ENCODE data around the gene CHTF18. TPM values are rescaled to one million over a fixed set of nuclear protein-coding genes. Genes with fewer than 3 reads are reported as not detected.
A peak's percentile ranks its signal among the peaks of the same experiment; 100 is the strongest.

The CHTF18 gene
- polyA plus RNA-seq, 4 donors, result 5.6 to 24.6 (median 13.5) TPM

DNA sequence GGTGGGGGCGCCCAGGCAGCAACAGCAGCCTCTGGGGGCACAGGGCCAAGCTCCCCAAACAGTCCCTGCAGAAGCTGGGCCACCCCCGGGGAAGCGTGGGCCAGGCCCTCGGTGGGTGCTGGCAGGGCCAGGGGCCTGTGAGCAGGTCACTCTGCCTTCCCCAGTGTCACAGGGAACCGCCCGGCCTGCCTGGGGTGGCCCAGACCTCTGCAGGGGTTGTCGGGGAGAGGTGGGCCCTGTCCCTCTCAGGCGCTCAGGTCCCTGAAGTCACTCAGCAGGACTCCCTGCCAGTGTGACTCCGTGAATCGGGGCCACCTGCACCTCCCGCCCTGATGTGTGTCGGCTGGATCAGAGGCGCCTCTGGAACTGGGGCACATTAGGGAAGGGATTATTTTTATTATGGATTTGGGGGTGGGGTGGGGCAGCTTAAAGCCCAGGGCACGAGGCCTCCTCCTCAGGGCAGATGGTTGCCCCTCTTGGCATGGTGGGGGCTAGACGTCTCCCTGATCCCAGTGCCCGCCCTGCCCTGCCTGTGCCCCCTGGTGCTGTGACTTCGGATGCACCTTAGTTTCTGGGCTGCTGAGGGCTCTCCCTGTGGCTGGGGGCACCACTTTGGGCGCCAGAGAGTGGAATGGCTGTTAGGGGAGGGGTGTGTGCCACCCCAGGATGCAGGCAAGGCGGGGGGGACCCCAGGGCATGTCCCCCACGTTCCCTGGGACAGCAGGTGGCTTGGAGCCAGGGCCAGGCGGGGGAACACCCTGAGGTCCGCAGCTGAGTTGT is 13.4 kb downstream of the CHTF18 start:
- DNase-seq, result no peak
- H3K36me3 ChIP-seq (ENCODE audit: control insufficient read depth in 3 of 3, insufficient read depth in 2 of 3, low read depth in 1 of 3, low read length in 3 of 3), result peaks cover 0 to 13% (median 0%) of the 10 kb centered on the region in 3 donors
- no peak overlapping the region for H3K27ac ChIP-seq (ENCODE audit: low read depth in 1 of 3, low read length in 2 of 3)
- FAIRE-seq, result no peak
- no peak overlapping the region for H3K4me3 ChIP-seq (ENCODE audit: low read depth in 1 of 3, low read length in 3 of 3)
- 23 to 51% (median 35%) methylated on average over 20 to 22 of the region's 22 CpGs for WGBS, 3 donors
- H3K27me3 ChIP-seq (ENCODE audit: control insufficient read depth in 3 of 3, insufficient read depth in 3 of 3, low read length in 3 of 3), result peaks cover 5 to 59% (median 27%) of the 10 kb centered on the region in 3 donors
- peaks cover 0 to 4% of the 10 kb centered on the region in 2 donors for H3K9me3 ChIP-seq (ENCODE audit: control insufficient read depth in 2 of 2, insufficient read depth in 1 of 2, low read depth in 1 of 2, low read length in 1 of 2)
- no peaks in the 10 kb centered on the region for H3K4me1 ChIP-seq (ENCODE audit: control insufficient read depth in 3 of 3, insufficient read depth in 2 of 3, low read depth in 1 of 3, low read length in 2 of 3)

DNA sequence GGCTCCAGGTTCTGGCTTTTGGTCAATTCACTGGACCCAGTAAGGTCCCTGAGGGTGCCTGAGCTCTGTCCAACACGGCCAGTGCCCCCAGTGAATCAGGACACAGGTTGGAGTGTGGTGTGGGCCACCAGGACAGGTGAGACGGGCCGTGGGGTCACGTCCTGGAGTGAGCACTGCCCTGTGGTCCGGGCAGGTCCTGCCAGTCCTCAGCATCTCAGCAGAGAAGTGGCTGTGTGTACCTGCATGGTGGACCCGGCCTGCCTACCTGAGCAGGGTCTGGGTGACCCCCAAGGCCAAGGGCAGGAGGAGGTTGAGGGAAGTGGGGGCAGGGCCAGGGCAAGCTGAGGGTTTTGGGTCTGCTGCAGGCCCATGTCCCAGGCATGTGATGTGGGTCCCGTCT is 14.0 kb downstream of the CHTF18 start:
- Histone ChIP-seq H3K36me3 (ENCODE audit: control insufficient read depth in 3 of 3, insufficient read depth in 2 of 3, low read depth in 1 of 3, low read length in 3 of 3) (peaks cover 0 to 9% (median 0%) of the 10 kb centered on the region in 3 donors), H3K27me3 (ENCODE audit: control insufficient read depth in 3 of 3, insufficient read depth in 3 of 3, low read length in 3 of 3) (peaks cover 5 to 59% (median 27%) of the 10 kb centered on the region in 3 donors), H3K9me3 (ENCODE audit: control insufficient read depth in 2 of 2, insufficient read depth in 1 of 2, low read depth in 1 of 2, low read length in 1 of 2) (peaks cover 0 to 4% of the 10 kb centered on the region in 2 donors), H3K27ac (ENCODE audit: low read depth in 1 of 3, low read length in 2 of 3) (no peak overlapping the region), H3K4me1 (ENCODE audit: control insufficient read depth in 3 of 3, insufficient read depth in 2 of 3, low read depth in 1 of 3, low read length in 2 of 3) (no peaks in the 10 kb centered on the region), H3K4me3 (ENCODE audit: low read depth in 1 of 3, low read length in 3 of 3) (no peak overlapping the region)
- no peak for FAIRE-seq
- WGBS, 3 donors, result 58 to 77% (median 64%) methylated on average over 7 of the region's 7 CpGs
- no peak for DNase-seq

DNA sequence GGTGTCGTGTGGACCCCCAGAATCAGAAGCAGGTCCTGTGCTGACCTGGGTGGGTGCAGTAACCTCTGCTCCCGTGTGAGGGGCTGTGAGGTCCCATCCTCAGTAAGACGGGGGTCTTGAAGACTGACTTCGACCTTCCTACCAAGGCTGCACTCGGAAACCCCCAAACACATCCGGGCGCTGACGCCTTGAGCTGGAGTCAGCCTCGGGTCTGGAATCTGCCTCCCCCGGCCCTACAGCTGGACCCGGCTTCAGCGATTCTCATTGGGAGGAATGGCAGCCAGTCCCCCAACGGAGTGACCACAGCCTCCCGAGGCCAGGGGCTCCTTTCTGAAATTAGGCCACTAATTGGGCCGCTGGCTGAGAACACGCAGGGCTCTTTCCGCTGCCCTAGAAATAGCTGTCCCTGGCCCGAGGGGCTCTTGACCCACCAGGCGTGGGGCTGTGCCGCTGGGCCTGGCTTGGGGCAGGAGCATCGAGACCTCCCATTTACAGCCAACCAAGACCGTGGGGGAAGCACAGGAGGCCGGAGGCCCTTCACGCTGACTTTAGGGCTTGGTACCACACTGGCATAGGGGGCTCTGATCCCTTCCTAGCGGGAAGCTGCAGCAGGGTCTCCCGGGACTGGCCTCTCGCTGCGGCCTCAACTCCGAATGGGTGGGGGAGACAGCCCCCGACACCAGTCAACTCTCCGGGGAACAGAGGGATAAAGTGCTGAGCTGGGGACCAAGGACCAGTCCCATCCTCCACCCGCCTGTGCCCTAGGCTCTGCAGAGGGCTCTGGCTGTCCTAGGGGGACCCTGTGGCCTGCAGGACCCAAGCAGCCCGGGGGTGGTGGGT is 14.7 kb downstream of the CHTF18 start:
- DNase-seq (no peak), FAIRE-seq (no peak)
- peaks cover 0 to 3% (median 0%) of the 10 kb centered on the region in 3 donors for H3K36me3 ChIP-seq (ENCODE audit: control insufficient read depth in 3 of 3, insufficient read depth in 2 of 3, low read depth in 1 of 3, low read length in 3 of 3)
- peaks cover 5 to 59% (median 27%) of the 10 kb centered on the region in 3 donors for H3K27me3 ChIP-seq (ENCODE audit: control insufficient read depth in 3 of 3, insufficient read depth in 3 of 3, low read length in 3 of 3)
- WGBS, 3 donors, result 71 to 74% (median 73%) methylated on average over 32 to 33 of the region's 33 CpGs
- H3K27ac ChIP-seq (ENCODE audit: low read depth in 1 of 3, low read length in 2 of 3), result no peak overlapping the region
- no peaks in the 10 kb centered on the region for H3K9me3 ChIP-seq (ENCODE audit: control insufficient read depth in 2 of 2, insufficient read depth in 1 of 2, low read depth in 1 of 2, low read length in 1 of 2)
- H3K4me1 ChIP-seq (ENCODE audit: control insufficient read depth in 3 of 3, insufficient read depth in 2 of 3, low read depth in 1 of 3, low read length in 2 of 3), result no peaks in the 10 kb centered on the region
- H3K4me3 ChIP-seq (ENCODE audit: low read depth in 1 of 3, low read length in 3 of 3), result no peak overlapping the region

GRCh38 chr16:803754-804080 is 15.3 kb downstream of the CHTF18 start:
- FAIRE-seq (no peak), DNase-seq (no peak)
- 34 to 48% (median 35%) methylated on average over 8 of the region's 8 CpGs for WGBS, 3 donors
- Histone ChIP-seq H3K4me3 (ENCODE audit: low read depth in 1 of 3, low read length in 3 of 3) (no peak overlapping the region), H3K27me3 (ENCODE audit: control insufficient read depth in 3 of 3, insufficient read depth in 3 of 3, low read length in 3 of 3) (peaks cover 5 to 59% (median 25%) of the 10 kb centered on the region in 3 donors), H3K4me1 (ENCODE audit: control insufficient read depth in 3 of 3, insufficient read depth in 2 of 3, low read depth in 1 of 3, low read length in 2 of 3) (peaks cover 0 to 4% (median 0%) of the 10 kb centered on the region in 3 donors), H3K36me3 (ENCODE audit: control insufficient read depth in 3 of 3, insufficient read depth in 2 of 3, low read depth in 1 of 3, low read length in 3 of 3) (peaks cover 0 to 3% (median 0%) of the 10 kb centered on the region in 3 donors), H3K9me3 (ENCODE audit: control insufficient read depth in 2 of 2, insufficient read depth in 1 of 2, low read depth in 1 of 2, low read length in 1 of 2) (peaks cover 0 to 4% of the 10 kb centered on the region in 2 donors), H3K27ac (ENCODE audit: low read depth in 1 of 3, low read length in 2 of 3) (no peak overlapping the region)

DNA sequence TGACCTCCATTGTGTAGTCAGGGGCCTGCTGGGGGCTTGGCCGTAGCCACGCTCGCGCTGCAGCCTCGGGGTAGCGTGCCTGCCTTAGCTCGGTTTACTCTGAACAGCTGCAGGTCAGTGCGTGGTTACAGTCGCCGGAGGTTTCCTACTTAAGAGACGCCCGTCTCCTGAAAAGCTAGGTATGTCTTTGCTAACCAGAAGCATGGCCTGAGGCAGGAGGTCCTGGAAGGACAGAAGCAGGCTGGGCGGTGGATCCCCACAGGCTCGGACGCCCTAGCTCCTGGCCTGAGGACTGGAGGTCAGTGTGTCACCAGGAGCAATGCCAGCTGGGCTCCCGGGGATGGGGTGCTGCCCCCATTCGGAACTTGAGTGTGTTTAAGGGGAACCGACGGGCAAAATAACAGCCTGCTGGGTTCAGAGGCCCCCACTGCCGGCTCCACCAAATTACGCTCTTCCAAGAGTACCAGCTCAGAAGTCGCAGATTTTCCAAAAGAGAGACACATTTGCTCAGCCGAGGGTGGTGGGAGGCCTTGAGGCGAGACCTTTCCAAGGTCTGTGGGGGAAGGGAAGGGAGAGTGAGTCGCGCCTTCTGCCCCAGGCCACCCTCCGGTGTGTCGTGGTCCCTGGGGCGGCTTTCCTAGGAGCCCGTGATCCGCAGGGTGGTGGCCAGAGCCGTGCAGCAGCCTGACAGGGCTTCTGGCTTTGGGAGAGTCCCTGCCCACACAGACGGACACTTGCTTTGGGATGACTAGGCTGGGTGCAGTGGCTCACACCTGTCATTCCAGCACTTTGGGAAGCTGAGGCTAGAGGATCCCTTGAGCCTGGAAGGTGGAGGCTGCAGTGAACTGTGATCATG is 16.0 kb downstream of the CHTF18 start:
- H3K36me3 ChIP-seq (ENCODE audit: control insufficient read depth in 3 of 3, insufficient read depth in 2 of 3, low read depth in 1 of 3, low read length in 3 of 3), result peaks cover 0 to 3% (median 0%) of the 10 kb centered on the region in 3 donors
- FAIRE-seq, result no peak
- peaks cover 5 to 56% (median 19%) of the 10 kb centered on the region in 3 donors for H3K27me3 ChIP-seq (ENCODE audit: control insufficient read depth in 3 of 3, insufficient read depth in 3 of 3, low read length in 3 of 3)
- WGBS, 3 donors, result 44 to 55% (median 54%) methylated on average over 33 of the region's 33 CpGs
- no peak for DNase-seq
- H3K27ac ChIP-seq (ENCODE audit: low read depth in 1 of 3, low read length in 2 of 3), result no peak overlapping the region
- H3K4me1 ChIP-seq (ENCODE audit: control insufficient read depth in 3 of 3, insufficient read depth in 2 of 3, low read depth in 1 of 3, low read length in 2 of 3), result peaks cover 0 to 4% (median 0%) of the 10 kb centered on the region in 3 donors
- no peak overlapping the region for H3K4me3 ChIP-seq (ENCODE audit: low read depth in 1 of 3, low read length in 3 of 3)
- H3K9me3 ChIP-seq (ENCODE audit: control insufficient read depth in 2 of 2, insufficient read depth in 1 of 2, low read depth in 1 of 2, low read length in 1 of 2), result peaks cover 0 to 10% of the 10 kb centered on the region in 2 donors

GRCh38 chr16:805474-805873 is 17.1 kb downstream of the CHTF18 start:
- FAIRE-seq, result no peak
- 69 to 77% (median 72%) methylated on average over 17 of the region's 17 CpGs for WGBS, 3 donors
- H3K27ac ChIP-seq (ENCODE audit: low read depth in 1 of 3, low read length in 2 of 3), result no peak overlapping the region
- H3K4me1 ChIP-seq (ENCODE audit: control insufficient read depth in 3 of 3, insufficient read depth in 2 of 3, low read depth in 1 of 3, low read length in 2 of 3), result peaks cover 0 to 4% (median 0%) of the 10 kb centered on the region in 3 donors
- DNase-seq, result no peak
- H3K27me3 ChIP-seq (ENCODE audit: control insufficient read depth in 3 of 3, insufficient read depth in 3 of 3, low read length in 3 of 3), result peaks cover 5 to 46% (median 17%) of the 10 kb centered on the region in 3 donors
- no peak overlapping the region for H3K4me3 ChIP-seq (ENCODE audit: low read depth in 1 of 3, low read length in 3 of 3)
- H3K9me3 ChIP-seq (ENCODE audit: control insufficient read depth in 2 of 2, insufficient read depth in 1 of 2, low read depth in 1 of 2, low read length in 1 of 2), result peaks cover 0 to 12% of the 10 kb centered on the region in 2 donors
- H3K36me3 ChIP-seq (ENCODE audit: control insufficient read depth in 3 of 3, insufficient read depth in 2 of 3, low read depth in 1 of 3, low read length in 3 of 3), result peaks cover 0 to 3% (median 0%) of the 10 kb centered on the region in 3 donors

GRCh38 chr16:807347-808084 is 19.1 kb downstream of the CHTF18 start:
- no peak for FAIRE-seq

More at GRCh38 chr16:807347-808084, 19.1 kb downstream of the CHTF18 start:
- Histone ChIP-seq H3K9me3 (ENCODE audit: control insufficient read depth in 2 of 2, insufficient read depth in 1 of 2, low read depth in 1 of 2, low read length in 1 of 2) (peaks cover 0 to 21% of the 10 kb centered on the region in 2 donors), H3K27ac (ENCODE audit: low read depth in 1 of 3, low read length in 2 of 3) (peak overlapping the region; percentile 57 to 96 (median 93)), H3K36me3 (ENCODE audit: control insufficient read depth in 3 of 3, insufficient read depth in 2 of 3, low read depth in 1 of 3, low read length in 3 of 3) (peaks cover 0 to 3% (median 0%) of the 10 kb centered on the region in 3 donors), H3K4me3 (ENCODE audit: low read depth in 1 of 3, low read length in 3 of 3) (peak overlapping the region; percentile 59 to 87 (median 77)), H3K4me1 (ENCODE audit: control insufficient read depth in 3 of 3, insufficient read depth in 2 of 3, low read depth in 1 of 3, low read length in 2 of 3) (peaks cover 0 to 4% (median 0%) of the 10 kb centered on the region in 3 donors), H3K27me3 (ENCODE audit: control insufficient read depth in 3 of 3, insufficient read depth in 3 of 3, low read length in 3 of 3) (peaks cover 3 to 34% (median 11%) of the 10 kb centered on the region in 3 donors)
- peak; percentile 89 to 96 for DNase-seq
- 10 to 13% (median 12%) methylated on average over 75 to 80 of the region's 80 CpGs for WGBS, 3 donors

Data from small intestine (tissue), 7 donors.